ENCODE results near the gene MAP4K1.
"Not testable (repeated sequence)": the region's sequence is repeated elsewhere in the genome, so short reads cannot be mapped to it uniquely, and the experiment has no call there.

MAP4K1 gene

GRCh38 chr19:38650911-38651584 is 33.3 kb upstream of the MAP4K1 start:
- peak in 1 of 2 experiments; percentile 7 for DNase-seq

- DNase-seq, result no peak
Observed at GRCh38 chr19:38650172-38650775, 32.5 kb upstream of the MAP4K1 start.

GRCh38 chr19:38649305-38650171 is 31.8 kb upstream of the MAP4K1 start:
- no peak for DNase-seq

- DNase-seq, result peak in 1 of 2 experiments; percentile 41
Observed at GRCh38 chr19:38648769-38649304, 31.1 kb upstream of the MAP4K1 start.

- DNase-seq, result no peak
Observed at GRCh38 chr19:38647966-38648768, 30.4 kb upstream of the MAP4K1 start.

GRCh38 chr19:38647368-38647965 is 29.7 kb upstream of the MAP4K1 start, which contains the start of gene ACTN4:
ACTN4 (plus strand) TSS chr19:38647649; CDS start chr19:38647746, 97 bp downstream.
- DNase-seq, result peak; percentile 81 to 82

GRCh38 chr19:38644719-38645118 is 27.0 kb upstream of the MAP4K1 start:
- DNase-seq, result no peak

- DNase-seq, result no peak
Observed at GRCh38 chr19:38642176-38642575, 24.4 kb upstream of the MAP4K1 start.

GRCh38 chr19:38640368-38640767 is 22.6 kb upstream of the MAP4K1 start:
- DNase-seq, result no peak

GRCh38 chr19:38639679-38640078 is 21.9 kb upstream of the MAP4K1 start:
- DNase-seq, result no peak

GRCh38 chr19:38638461-38638860 is 20.7 kb upstream of the MAP4K1 start:
- DNase-seq, result no peak

- no peak for DNase-seq
Observed at GRCh38 chr19:38635483-38636399, 18.0 kb upstream of the MAP4K1 start.

- DNase-seq, result peak; percentile 52 to 54
Observed at GRCh38 chr19:38634757-38635482, 17.2 kb upstream of the MAP4K1 start.

- no peak for DNase-seq
Observed at GRCh38 chr19:38632476-38633213, 14.9 kb upstream of the MAP4K1 start.

GRCh38 chr19:38631811-38632475 is 14.2 kb upstream of the MAP4K1 start:
- DNase-seq, result not testable (repeated sequence)

- DNase-seq, result not testable (repeated sequence)
Observed at GRCh38 chr19:38631301-38631700, 13.5 kb upstream of the MAP4K1 start.

- no peak for DNase-seq
Observed at GRCh38 chr19:38629568-38629967, 11.8 kb upstream of the MAP4K1 start.

- no peak for DNase-seq
Observed at GRCh38 chr19:38626401-38626800, 8.6 kb upstream of the MAP4K1 start.

- no peak for DNase-seq
Observed at GRCh38 chr19:38624822-38625221, 7.1 kb upstream of the MAP4K1 start.

Measured in Kasumi-1 (cell line).